Lower lobe of right lung (tissue), 2 donors: Measurements from ENCODE around the gene KIAA2012. TPM values are rescaled to one million over a fixed set of nuclear protein-coding genes. Genes with fewer than 3 reads are reported as not detected.

Experiments
- ATAC-seq, 2 donors: fragments of 200-7000 bp; cut with Tn5 transposase; one replicate each; pipeline ENCODE4 v1.9.1; 2020 to 2022; ENCODE audit warnings: mild to moderate bottlenecking in 2 of 2, moderate library complexity in 2 of 2
- DNase-seq: peaks from one replicate; pipeline ENCODE4 v3.0.0-alpha.2; 2020
- H3K27ac ChIP-seq: fragments of 200-600 bp; one replicate; pipeline ENCODE4 v1.8.0; 2022
- H3K27me3 ChIP-seq: fragments of 200-600 bp; one replicate; pipeline ENCODE4 v1.8.0; 2022; ENCODE audit warnings: low read depth
- H3K36me3 ChIP-seq: fragments of 200-600 bp; one replicate; pipeline ENCODE4 v1.8.0; 2022; ENCODE audit warnings: mild to moderate bottlenecking
- H3K4me1 ChIP-seq: fragments of 200-600 bp; one replicate; pipeline ENCODE4 v1.8.0; 2022
- H3K4me3 ChIP-seq: fragments of 200-600 bp; one replicate; pipeline ENCODE4 v1.8.0; 2022; ENCODE audit warnings: mild to moderate bottlenecking
- H3K9me3 ChIP-seq: fragments of 200-600 bp; one replicate; pipeline ENCODE4 v1.8.0; 2022
- intact Hi-C: fragments of 100-400 bp; cut with DNase I; formaldehyde crosslinking; loops from one replicate; pipeline ENCODE4 v1.11.0; 2022
- total RNA-seq: library from RNA; stranded (reverse); fragmentation: NEBNext Ultra II Directional; extraction: Animal tissue kit (Norgen Biotek cat#: 25700); gene quantifications from one replicate; pipeline ENCODE4 v1.2.1, GENCODE V29; 2021
- TF ChIP-seq, protein P1 (sequence below): fragments of 200-600 bp; IDR thresholded peaks from one replicate; pipeline ENCODE4 v1.8.0; 2022; ENCODE audit warnings: antibody characterized with exemption, mild to moderate bottlenecking
- donor health status: DM: no; HTN: yes; CAD: no; lungs with severe emphysema.

The KIAA2012 gene
- total RNA-seq, 1 donor from 2014 or later: 2.8 TPM

DNA sequence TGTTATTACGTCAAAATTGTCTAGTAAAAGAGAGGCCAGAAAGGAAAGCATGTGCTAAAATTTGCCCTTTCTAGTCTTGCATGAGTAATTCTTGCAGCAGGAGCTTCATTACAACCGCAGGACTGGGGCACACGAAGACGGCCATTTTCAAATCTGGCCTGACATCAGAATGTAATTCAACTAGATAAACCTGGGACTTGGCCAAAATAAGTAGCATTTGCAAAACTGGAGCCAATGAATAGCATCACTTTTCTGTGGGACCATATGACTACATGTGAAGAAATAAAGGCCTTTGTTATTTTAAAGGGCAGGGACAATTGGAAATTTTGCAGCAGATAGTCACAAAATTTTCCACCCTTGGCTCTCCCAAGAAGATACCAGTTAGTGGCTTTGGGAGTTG lies 42.4 kb upstream of the KIAA2012 start:
- ATAC-seq (no peak), DNase-seq (no peak)
- Histone ChIP-seq H3K27me3 (peaks cover 17% of the 10 kb centered on the region), H3K4me3 (no peak overlapping the region), H3K9me3 (no peaks in the 10 kb centered on the region), H3K36me3 (no peaks in the 10 kb centered on the region), H3K27ac (no peak overlapping the region), H3K4me1 (peaks cover 29% of the 10 kb centered on the region)
- TF ChIP-seq, protein P1, sequence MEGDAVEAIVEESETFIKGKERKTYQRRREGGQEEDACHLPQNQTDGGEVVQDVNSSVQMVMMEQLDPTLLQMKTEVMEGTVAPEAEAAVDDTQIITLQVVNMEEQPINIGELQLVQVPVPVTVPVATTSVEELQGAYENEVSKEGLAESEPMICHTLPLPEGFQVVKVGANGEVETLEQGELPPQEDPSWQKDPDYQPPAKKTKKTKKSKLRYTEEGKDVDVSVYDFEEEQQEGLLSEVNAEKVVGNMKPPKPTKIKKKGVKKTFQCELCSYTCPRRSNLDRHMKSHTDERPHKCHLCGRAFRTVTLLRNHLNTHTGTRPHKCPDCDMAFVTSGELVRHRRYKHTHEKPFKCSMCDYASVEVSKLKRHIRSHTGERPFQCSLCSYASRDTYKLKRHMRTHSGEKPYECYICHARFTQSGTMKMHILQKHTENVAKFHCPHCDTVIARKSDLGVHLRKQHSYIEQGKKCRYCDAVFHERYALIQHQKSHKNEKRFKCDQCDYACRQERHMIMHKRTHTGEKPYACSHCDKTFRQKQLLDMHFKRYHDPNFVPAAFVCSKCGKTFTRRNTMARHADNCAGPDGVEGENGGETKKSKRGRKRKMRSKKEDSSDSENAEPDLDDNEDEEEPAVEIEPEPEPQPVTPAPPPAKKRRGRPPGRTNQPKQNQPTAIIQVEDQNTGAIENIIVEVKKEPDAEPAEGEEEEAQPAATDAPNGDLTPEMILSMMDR: no peak
- intact Hi-C loops: no loop called here

DNA sequence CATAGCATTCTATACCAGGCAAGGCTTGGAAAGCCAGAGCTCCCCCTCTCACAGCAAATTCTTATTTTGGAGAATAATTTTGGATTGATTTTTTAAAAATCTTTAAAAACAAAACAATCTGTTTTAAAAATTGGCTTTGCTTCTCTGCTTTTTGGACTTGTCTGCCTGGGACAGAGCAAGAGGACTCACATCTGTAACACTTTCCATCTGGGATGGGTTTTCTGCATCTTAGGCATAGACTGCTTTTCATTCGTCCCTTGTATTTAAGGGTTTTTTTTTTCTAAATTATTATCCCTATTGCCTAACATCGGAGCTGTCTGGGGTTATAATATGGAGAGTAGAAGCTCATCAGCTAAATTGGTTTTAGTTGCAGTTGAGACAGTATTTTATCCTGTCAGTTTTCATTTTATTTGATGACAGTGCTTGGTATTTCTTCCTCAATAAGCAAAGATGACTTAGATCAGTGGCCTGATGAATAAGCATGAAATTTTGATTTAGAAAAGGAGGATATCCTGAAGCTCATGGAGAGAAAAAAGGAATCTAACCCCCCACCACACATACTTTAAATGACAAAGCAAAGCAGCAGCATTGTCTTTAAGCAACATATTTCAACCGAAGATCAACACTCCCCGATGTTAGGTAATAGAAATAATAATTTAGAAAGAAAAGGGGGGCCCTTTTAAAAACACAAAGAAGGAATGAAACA lies 41.7 kb upstream of the KIAA2012 start:
- TF ChIP-seq, protein P1: no peak
- peaks cover 24% of the 10 kb centered on the region for H3K27me3 ChIP-seq
- intact Hi-C loops: no loop called here
- H3K9me3 ChIP-seq: no peaks in the 10 kb centered on the region
- no peak for DNase-seq
- ATAC-seq: no peak
- peaks cover 33% of the 10 kb centered on the region for H3K4me1 ChIP-seq
- H3K27ac ChIP-seq: peak overlapping the region; percentile 94
- no peak overlapping the region for H3K4me3 ChIP-seq
- H3K36me3 ChIP-seq: no peaks in the 10 kb centered on the region

DNA sequence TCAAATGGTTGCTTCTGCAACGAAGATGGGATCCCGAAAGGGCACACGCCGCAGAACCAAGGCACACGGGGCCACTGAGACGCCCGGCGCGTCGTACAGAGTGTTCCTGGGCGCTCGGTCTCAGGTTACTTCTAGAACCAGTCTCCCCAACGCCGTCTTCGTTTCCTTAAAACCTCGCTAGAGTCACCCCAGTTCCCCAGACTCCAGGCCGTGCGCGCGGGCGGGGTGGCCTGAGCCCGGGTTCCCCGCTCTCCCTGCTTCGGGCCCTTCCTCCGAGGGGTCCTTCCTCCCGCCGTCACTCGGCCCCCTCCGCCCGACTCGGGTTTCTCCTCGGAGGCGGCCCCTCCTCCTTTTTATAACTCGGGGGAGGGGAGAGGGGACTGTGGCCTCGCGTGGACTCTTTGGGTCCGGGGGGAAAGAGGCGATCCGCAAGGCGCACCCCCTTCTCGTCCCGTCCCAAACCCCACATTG lies 40.2 kb upstream of the KIAA2012 start:
- Histone ChIP-seq H3K27me3 (peaks cover 30% of the 10 kb centered on the region), H3K9me3 (no peaks in the 10 kb centered on the region), H3K27ac (peak overlapping the region; percentile 94), H3K4me1 (peaks cover 41% of the 10 kb centered on the region), H3K36me3 (no peaks in the 10 kb centered on the region), H3K4me3 (peak overlapping the region; percentile 83)
- peak; percentile 62 to 74 for ATAC-seq
- peak; percentile 74 for DNase-seq
- TF ChIP-seq, protein P1: no peak
- intact Hi-C loops: no loop called here

DNA sequence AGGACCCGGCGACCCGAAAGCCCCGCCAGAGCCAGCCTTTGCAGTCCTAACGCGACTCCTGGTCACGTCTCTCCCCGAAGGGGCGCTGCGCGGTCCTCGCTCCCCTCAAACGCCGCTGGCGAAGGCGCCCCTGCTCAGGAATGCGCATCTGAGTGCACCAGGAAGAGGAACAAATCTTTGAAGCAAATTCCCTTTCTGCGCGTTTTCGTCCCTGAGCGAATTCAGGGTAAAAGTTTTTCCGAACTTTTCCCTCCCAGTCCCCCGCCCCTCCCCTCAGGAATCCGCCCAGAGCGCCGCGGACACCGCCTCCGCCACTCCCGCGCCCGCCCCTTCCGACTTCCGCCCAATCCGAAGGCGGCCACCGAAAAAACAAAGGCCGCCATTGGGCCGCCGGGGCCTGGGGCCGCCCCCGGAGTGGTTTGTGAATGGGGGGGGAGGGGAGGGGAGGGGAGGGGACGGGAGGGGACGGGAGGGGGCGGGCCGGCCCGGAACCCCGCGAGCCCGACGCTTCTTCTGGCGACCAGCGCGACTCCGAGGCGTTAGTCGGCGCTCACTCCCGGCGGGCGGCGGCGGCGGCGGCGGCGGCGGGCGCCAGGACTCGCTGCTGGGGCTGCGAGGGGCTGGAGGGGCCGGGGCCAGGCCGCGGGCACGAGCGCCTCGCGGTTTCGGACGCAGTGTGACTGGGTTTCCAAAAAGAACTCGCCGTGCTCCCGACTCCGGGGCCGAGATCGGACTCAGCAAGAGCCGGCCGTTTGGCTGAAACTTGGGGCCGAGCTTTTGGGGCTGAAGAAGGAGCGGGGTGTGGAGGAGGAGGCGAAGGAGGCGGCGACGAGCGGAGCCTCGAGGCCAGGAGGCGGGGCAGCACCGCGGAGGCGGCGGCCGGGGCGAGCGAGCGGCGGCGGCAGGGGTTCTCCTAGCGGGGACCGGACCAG lies 39.5 kb upstream of the KIAA2012 start, which contains the start of gene FZD7:
TSS of gene FZD7 (plus strand) at position 539 of the 932 bp plus-strand sequence. CDS start 793 bp downstream, outside the sequence.
- ATAC-seq (peak; percentile 95 to 96), DNase-seq (peak; percentile 93)
- peaks cover 30% of the 10 kb centered on the region for H3K27me3 ChIP-seq
- no peaks in the 10 kb centered on the region for H3K9me3 ChIP-seq
- H3K4me3 ChIP-seq: peak within 1 kb of the TSS; percentile 83
- H3K27ac ChIP-seq: peak within 1 kb of the TSS; percentile 94
- TF ChIP-seq, protein P1: peak; percentile 13
- peaks cover 45% of the 10 kb centered on the region for H3K4me1 ChIP-seq
- intact Hi-C loops: no loop called here
- no peaks in the 10 kb centered on the region for H3K36me3 ChIP-seq

DNA sequence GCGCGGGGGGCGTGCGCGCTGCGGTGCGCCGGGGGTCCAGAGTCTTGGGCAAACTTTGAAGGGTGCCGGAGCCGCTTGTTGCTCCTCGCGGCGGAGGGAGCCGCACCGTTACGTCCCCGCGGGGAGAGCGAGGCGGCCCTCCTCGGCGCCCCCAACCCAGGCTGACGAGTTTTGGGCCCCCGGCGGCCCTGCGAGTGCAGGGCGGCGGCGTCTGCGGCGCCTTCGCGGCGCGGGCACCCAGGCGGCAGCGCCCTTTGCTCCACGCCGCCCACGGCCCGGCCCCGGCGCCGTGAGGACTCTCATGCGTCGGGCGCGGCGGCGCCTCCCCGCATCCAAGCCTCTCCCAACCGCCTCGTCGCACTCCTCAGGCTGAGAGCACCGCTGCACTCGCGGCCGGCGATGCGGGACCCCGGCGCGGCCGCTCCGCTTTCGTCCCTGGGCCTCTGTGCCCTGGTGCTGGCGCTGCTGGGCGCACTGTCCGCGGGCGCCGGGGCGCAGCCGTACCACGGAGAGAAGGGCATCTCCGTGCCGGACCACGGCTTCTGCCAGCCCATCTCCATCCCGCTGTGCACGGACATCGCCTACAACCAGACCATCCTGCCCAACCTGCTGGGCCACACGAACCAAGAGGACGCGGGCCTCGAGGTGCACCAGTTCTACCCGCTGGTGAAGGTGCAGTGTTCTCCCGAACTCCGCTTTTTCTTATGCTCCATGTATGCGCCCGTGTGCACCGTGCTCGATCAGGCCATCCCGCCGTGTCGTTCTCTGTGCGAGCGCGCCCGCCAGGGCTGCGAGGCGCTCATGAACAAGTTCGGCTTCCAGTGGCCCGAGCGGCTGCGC lies 38.6 kb upstream of the KIAA2012 start:
- Histone ChIP-seq H3K27ac (peak overlapping the region; percentile 94), H3K9me3 (no peaks in the 10 kb centered on the region), H3K27me3 (peaks cover 30% of the 10 kb centered on the region), H3K4me3 (peak overlapping the region; percentile 83), H3K4me1 (peaks cover 45% of the 10 kb centered on the region), H3K36me3 (no peaks in the 10 kb centered on the region)
- TF ChIP-seq, protein P1: no peak
- DNase-seq (peak; percentile 61), ATAC-seq (peak; percentile 12 to 25)
- intact Hi-C loops: no loop called here
